ENCODE measurements around the gene MYO1A.

DNA sequence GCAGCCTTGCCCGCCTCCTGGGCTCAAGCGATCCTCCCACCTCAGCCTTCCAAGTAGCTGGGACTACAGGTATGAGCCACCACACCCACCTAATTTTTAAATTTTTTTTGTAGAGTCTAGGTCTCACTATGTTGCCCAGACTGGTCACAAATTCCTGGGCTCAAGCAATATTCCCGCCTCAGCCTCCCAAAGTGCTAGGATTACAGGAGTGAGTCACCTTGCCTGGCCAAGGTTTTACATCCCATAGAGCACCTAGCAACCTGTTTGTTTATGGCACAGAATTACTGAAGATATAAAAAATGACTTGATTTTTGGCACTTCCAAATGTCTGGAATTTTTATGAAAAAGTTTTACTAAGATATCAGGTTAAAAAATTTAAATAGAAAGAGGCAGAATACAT is 16.5 kb downstream of the MYO1A start:
- no peak for TF ChIP-seq EZH2 (IDR thresholded peaks at IDR 0.05; ENCODE audit: low read length)
- TF ChIP-seq, protein P1, sequence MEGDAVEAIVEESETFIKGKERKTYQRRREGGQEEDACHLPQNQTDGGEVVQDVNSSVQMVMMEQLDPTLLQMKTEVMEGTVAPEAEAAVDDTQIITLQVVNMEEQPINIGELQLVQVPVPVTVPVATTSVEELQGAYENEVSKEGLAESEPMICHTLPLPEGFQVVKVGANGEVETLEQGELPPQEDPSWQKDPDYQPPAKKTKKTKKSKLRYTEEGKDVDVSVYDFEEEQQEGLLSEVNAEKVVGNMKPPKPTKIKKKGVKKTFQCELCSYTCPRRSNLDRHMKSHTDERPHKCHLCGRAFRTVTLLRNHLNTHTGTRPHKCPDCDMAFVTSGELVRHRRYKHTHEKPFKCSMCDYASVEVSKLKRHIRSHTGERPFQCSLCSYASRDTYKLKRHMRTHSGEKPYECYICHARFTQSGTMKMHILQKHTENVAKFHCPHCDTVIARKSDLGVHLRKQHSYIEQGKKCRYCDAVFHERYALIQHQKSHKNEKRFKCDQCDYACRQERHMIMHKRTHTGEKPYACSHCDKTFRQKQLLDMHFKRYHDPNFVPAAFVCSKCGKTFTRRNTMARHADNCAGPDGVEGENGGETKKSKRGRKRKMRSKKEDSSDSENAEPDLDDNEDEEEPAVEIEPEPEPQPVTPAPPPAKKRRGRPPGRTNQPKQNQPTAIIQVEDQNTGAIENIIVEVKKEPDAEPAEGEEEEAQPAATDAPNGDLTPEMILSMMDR (optimal IDR thresholded peaks at IDR 0.05 in 1 of 3, IDR thresholded peaks at IDR 0.05 in 1 of 3, conservative IDR thresholded peaks at IDR 0.05 in 1 of 3; ENCODE audit: extremely low read depth in 1 of 3, insufficient read depth in 2 of 3, low read length in 3 of 3), result no peak
